Neutrophil (primary cell): Measurements from ENCODE around the gene HOXC12.

Experiments used
- H3K27ac ChIP-seq: fragments of 200-600 bp; sonication (generic); 2 replicates; pipeline ENCODE4 v1.5.1; 2016; ENCODE audit warnings: mild to moderate bottlenecking, moderate library complexity
- H3K27me3 ChIP-seq: fragments of 200-600 bp; sonication (generic); 2 replicates; pipeline ENCODE4 v1.6.0; 2016; ENCODE audit warnings: mild to moderate bottlenecking
- H3K36me3 ChIP-seq: fragments of 200-600 bp; sonication (generic); 2 replicates; pipeline ENCODE4 v1.5.1; 2017
- H3K4me1 ChIP-seq, 2 experiments: fragments of 200-600 bp in 1 of 2; sonication (generic) in 1 of 2; 1 replicate in 1 of 2; 2 replicates in 1 of 2; pipeline versions ENCODE4 v1.5.1 to v1.6.1; 2013 to 2016; ENCODE audit warnings: low read depth in 1 of 2, low read length in 1 of 2, mild to moderate bottlenecking in 1 of 2, moderate library complexity in 1 of 2; ENCODE audit not compliant: control insufficient read depth in 1 of 2, insufficient read depth in 1 of 2
- H3K4me3 ChIP-seq, 2 experiments: fragments of 200-600 bp in 1 of 2; sonication (generic) in 1 of 2; 1 replicate in 1 of 2; 2 replicates in 1 of 2; pipeline ENCODE4 v1.5.1; 2013 to 2016; ENCODE audit warnings: low read depth in 1 of 2, low read length in 1 of 2, mild to moderate bottlenecking in 1 of 2, moderate library complexity in 1 of 2
- H3K9me3 ChIP-seq: fragments of 200-600 bp; sonication (generic); 2 replicates; pipeline ENCODE4 v1.5.1; 2016
- CTCF ChIP-seq: fragments of 200-600 bp; sonication (generic); IDR thresholded peaks from 2 replicates; pipeline ENCODE4 v1.5.1; 2016; ENCODE audit warnings: antibody characterized with exemption

Gene HOXC12

GRCh38 chr12:53927220-53928029 lies 27.3 kb upstream of the HOXC12 start:
- Histone ChIP-seq H3K27me3 (peaks cover 100% of the 10 kb centered on the region), H3K27ac (no peak overlapping the region), H3K4me1 (no peaks in the 10 kb centered on the region), H3K4me3 (no peak overlapping the region), H3K9me3 (no peaks in the 10 kb centered on the region), H3K36me3 (no peaks in the 10 kb centered on the region)
- TF ChIP-seq CTCF, result no peak

- no peak overlapping the region for H3K4me3 ChIP-seq
- H3K9me3 ChIP-seq, result no peaks in the 10 kb centered on the region
- TF ChIP-seq CTCF, result no peak
- H3K36me3 ChIP-seq, result no peaks in the 10 kb centered on the region
- H3K27ac ChIP-seq, result no peak overlapping the region
- peaks cover 100% of the 10 kb centered on the region for H3K27me3 ChIP-seq
- H3K4me1 ChIP-seq, result no peaks in the 10 kb centered on the region
Measured at GRCh38 chr12:53928054-53928835, 26.5 kb upstream of the HOXC12 start.

- no peaks in the 10 kb centered on the region for H3K9me3 ChIP-seq
- no peak for TF ChIP-seq CTCF
- peaks cover 100% of the 10 kb centered on the region for H3K27me3 ChIP-seq
- no peaks in the 10 kb centered on the region for H3K4me1 ChIP-seq
- H3K4me3 ChIP-seq, result no peak overlapping the region
- H3K36me3 ChIP-seq, result no peaks in the 10 kb centered on the region
- no peak overlapping the region for H3K27ac ChIP-seq
Measured at GRCh38 chr12:53929527-53929926, 25.2 kb upstream of the HOXC12 start.

- Histone ChIP-seq H3K36me3 (no peaks in the 10 kb centered on the region), H3K9me3 (no peaks in the 10 kb centered on the region), H3K4me1 (no peaks in the 10 kb centered on the region), H3K27me3 (peaks cover 100% of the 10 kb centered on the region), H3K27ac (no peak overlapping the region), H3K4me3 (no peak overlapping the region)
- TF ChIP-seq CTCF, result no peak
Measured at GRCh38 chr12:53930591-53931255, 24.0 kb upstream of the HOXC12 start.

GRCh38 chr12:53931844-53932581 lies 22.7 kb upstream of the HOXC12 start:
- Histone ChIP-seq H3K9me3 (no peaks in the 10 kb centered on the region), H3K27ac (no peak overlapping the region), H3K4me1 (no peaks in the 10 kb centered on the region), H3K4me3 (no peak overlapping the region), H3K36me3 (no peaks in the 10 kb centered on the region), H3K27me3 (peaks cover 100% of the 10 kb centered on the region)
- TF ChIP-seq CTCF, result no peak
